GM21360 (cell line): Measurements from ENCODE around the gene ZSCAN10.
"Not testable (repeated sequence)": the region's sequence is repeated elsewhere in the genome, so short reads cannot be mapped to it uniquely, and the experiment has no call there.

ENCODE experiments used
- ATAC-seq: cut with Tn5 transposase; IDR thresholded peaks from one replicate; pipeline ENCODE4 v1.9.1; 2021; ENCODE audit warnings: mild to moderate bottlenecking, moderate library complexity; ENCODE audit not compliant: unreplicated experiment

ZSCAN10 gene

GRCh38 chr16:3098459-3099394, at the start of gene ZSCAN10:
TSS of gene ZSCAN10 (minus strand) at chr16:3099294. CDS start at chr16:3092937, 6,357 bp downstream.
- ATAC-seq = no peak

GRCh38 chr16:3148256-3149192, 49.4 kb upstream of the ZSCAN10 start:
- no peak for ATAC-seq

GRCh38 chr16:3147757-3148104, 48.6 kb upstream of the ZSCAN10 start:
- ATAC-seq = no peak

GRCh38 chr16:3147046-3147756, 48.1 kb upstream of the ZSCAN10 start:
- ATAC-seq = no peak

- no peak for ATAC-seq
These were observed 46.6 kb upstream of the ZSCAN10 start for GRCh38 chr16:3145660-3146059.

GRCh38 chr16:3145151-3145550, 46.1 kb upstream of the ZSCAN10 start:
- no peak for ATAC-seq

- no peak for ATAC-seq
These were observed 45.4 kb upstream of the ZSCAN10 start for GRCh38 chr16:3144321-3144983.

- ATAC-seq = no peak
These were observed 44.7 kb upstream of the ZSCAN10 start for GRCh38 chr16:3143598-3144320.

GRCh38 chr16:3143189-3143588, 44.1 kb upstream of the ZSCAN10 start:
- no peak for ATAC-seq

GRCh38 chr16:3142770-3143169, 43.7 kb upstream of the ZSCAN10 start:
- no peak for ATAC-seq

GRCh38 chr16:3142327-3142726, 43.2 kb upstream of the ZSCAN10 start:
- ATAC-seq = no peak

GRCh38 chr16:3141781-3142311, 42.8 kb upstream of the ZSCAN10 start:
- no peak for ATAC-seq

- no peak for ATAC-seq
These were observed 41.7 kb upstream of the ZSCAN10 start for GRCh38 chr16:3140603-3141427.

GRCh38 chr16:3139561-3139960, 40.5 kb upstream of the ZSCAN10 start:
- not testable (repeated sequence) for ATAC-seq

GRCh38 chr16:3138823-3139426, 39.8 kb upstream of the ZSCAN10 start:
- ATAC-seq = no peak

GRCh38 chr16:3138342-3138741, 39.2 kb upstream of the ZSCAN10 start:
- ATAC-seq = no peak

- ATAC-seq = no peak
These were observed 38.2 kb upstream of the ZSCAN10 start for GRCh38 chr16:3137267-3137666.

- ATAC-seq = no peak
These were observed 36.1 kb upstream of the ZSCAN10 start for GRCh38 chr16:3135126-3135715.
